SK-N-SH (cell line): Measurements from ENCODE around the gene TSC2. TPM values are rescaled to one million over a fixed set of nuclear protein-coding genes. Genes with fewer than 3 reads are reported as not detected.

Experiments used
- CTCF ChIA-PET: fragments of 300-600, 350-600 bp; formaldehyde crosslinking; extraction: SDS; loops from one replicate; lab custom pipeline; 2021; lab: Yijun Ruan, JAX
- POLR2A ChIA-PET: fragments of 350-600 bp; sonication (Branson Sonifier 250); formaldehyde crosslinking; extraction: SDS; loops from one replicate; lab custom pipeline; 2020; ENCODE audit warnings: antibody characterized with exemption, inconsistent platforms; lab: Yijun Ruan, JAX
- DNase-seq: peaks from one replicate; pipeline ENCODE4 v3.0.0; 2012
- H2AFZ ChIP-seq: fragments of 200-600 bp; sonication (generic); 2 replicates; pipeline ENCODE4 v1.8.1; 2016; ENCODE audit warnings: antibody characterized with exemption, mild to moderate bottlenecking, low read depth
- H3F3A ChIP-seq: fragments of 200-600 bp; sonication (generic); replicated peaks from 2 replicates; pipeline ENCODE3; 2016; ENCODE audit warnings: antibody characterized with exemption, mild to moderate bottlenecking; ENCODE audit not compliant: insufficient read depth
- H3K27ac ChIP-seq, 2 experiments: fragments of 200-500 bp in 1 of 2; fragments of 200-600 bp in 1 of 2; sonication (Bioruptor generic) in 1 of 2; sonication (generic), shearing (Covaris generic) in 1 of 2; 2 replicates each; pipeline versions ENCODE4 v1.5.1 to v1.6.1; 2014 to 2016; ENCODE audit warnings: low read depth in 2 of 2, inconsistent platforms in 1 of 2, low read length in 1 of 2, mild to moderate bottlenecking in 1 of 2, mixed read lengths in 1 of 2
- H3K27me3 ChIP-seq: fragments of 200-600 bp; sonication (generic), shearing (Covaris generic); 2 replicates; pipeline ENCODE4 v1.6.1; 2016; ENCODE audit warnings: mixed run types; ENCODE audit not compliant: insufficient read depth
- H3K36me3 ChIP-seq, 2 experiments: fragments of 200-500 bp in 1 of 2; fragments of 200-600 bp in 1 of 2; sonication (Bioruptor generic) in 1 of 2; sonication (generic) in 1 of 2; replicated peaks in 1 of 2; 2 replicates each; pipeline versions ENCODE3 to v1.5.1; 2014 to 2016; ENCODE audit warnings: low read length in 1 of 2, mild to moderate bottlenecking in 1 of 2; ENCODE audit not compliant: insufficient read depth in 2 of 2, control insufficient read depth in 1 of 2
- H3K4me1 ChIP-seq, 2 experiments: fragments of 200-500 bp in 1 of 2; fragments of 200-600 bp in 1 of 2; sonication (Bioruptor generic) in 1 of 2; sonication (generic), shearing (Covaris generic) in 1 of 2; 2 replicates each; pipeline versions ENCODE4 v1.5.1 to v1.6.1; 2014 to 2016; ENCODE audit warnings: low read depth in 1 of 2, low read length in 1 of 2, mixed run types in 1 of 2; ENCODE audit not compliant: insufficient read depth in 2 of 2, control insufficient read depth in 1 of 2
- H3K4me2 ChIP-seq: fragments of 200-600 bp; sonication (generic), shearing (Covaris generic); 2 replicates; pipeline ENCODE4 v1.6.1; 2017; ENCODE audit warnings: mixed run types
- H3K4me3 ChIP-seq, 2 experiments: fragments of 200-500 bp in 1 of 2; fragments of 200-600 bp in 1 of 2; sonication (Bioruptor generic) in 1 of 2; sonication (generic), shearing (Covaris generic) in 1 of 2; 2 replicates each; pipeline versions ENCODE4 v1.5.1 to v1.8.1; 2014 to 2016; ENCODE audit warnings: low read depth in 2 of 2, inconsistent platforms in 1 of 2, low read length in 1 of 2, mild to moderate bottlenecking in 1 of 2, mixed read lengths in 1 of 2, moderate library complexity in 1 of 2
- H3K79me2 ChIP-seq: fragments of 200-600 bp; sonication (generic); 2 replicates; pipeline ENCODE4 v1.8.1; 2017; ENCODE audit warnings: mild to moderate bottlenecking; ENCODE audit not compliant: insufficient read depth
- H3K9ac ChIP-seq: fragments of 200-600 bp; sonication (generic); 2 replicates; pipeline ENCODE4 v1.6.1; 2017; ENCODE audit warnings: mixed run types
- H3K9me2 ChIP-seq: fragments of 200-600 bp; sonication (generic); 2 replicates; pipeline ENCODE4 v1.6.1; 2017; ENCODE audit warnings: mixed run types
- H3K9me3 ChIP-seq: fragments of 200-600 bp; sonication (generic); 2 replicates; pipeline ENCODE4 v1.6.1; 2017; ENCODE audit warnings: mixed run types, mild to moderate bottlenecking, moderate library complexity
- H4K20me1 ChIP-seq: fragments of 200-600 bp; sonication (generic); 2 replicates; pipeline ENCODE4 v1.6.1; 2017; ENCODE audit warnings: mild to moderate bottlenecking, mixed run types; ENCODE audit not compliant: insufficient read depth
- ELF1 ChIP-seq: IDR thresholded peaks from 2 replicates; pipeline ENCODE4 v1.4.0; 2012
- EZH2phosphoT487 ChIP-seq: fragments of 200-600 bp; sonication (generic); IDR thresholded peaks from 2 replicates; pipeline ENCODE4 v1.6.1; 2017; ENCODE audit warnings: low read depth, mixed run types, mild to moderate bottlenecking, antibody characterized with exemption, moderate library complexity, borderline replicate concordance
- FOSL2 ChIP-seq: IDR thresholded peaks from 2 replicates; pipeline ENCODE4 v1.4.0; 2012; ENCODE audit warnings: low read depth, mild to moderate bottlenecking, moderate library complexity, borderline replicate concordance
- FOXM1 ChIP-seq: IDR thresholded peaks from 2 replicates; pipeline ENCODE4 v1.4.0; 2012; ENCODE audit warnings: low read depth, mild to moderate bottlenecking
- GABPA ChIP-seq: IDR thresholded peaks from 2 replicates; pipeline ENCODE4 v1.4.0; 2012; ENCODE audit warnings: low read depth, mild to moderate bottlenecking
- GATA2 ChIP-seq: sonication (generic); formaldehyde crosslinking; IDR thresholded peaks from 2 replicates; pipeline ENCODE4 v1.5.0; 2020; ENCODE audit warnings: mild to moderate bottlenecking, missing genetic modification reagents
- JUND ChIP-seq: IDR thresholded peaks from 2 replicates; pipeline ENCODE4 v1.4.0; 2012
- MEF2A ChIP-seq: IDR thresholded peaks from 2 replicates; pipeline ENCODE4 v1.4.0; 2012; ENCODE audit warnings: low read depth, borderline replicate concordance
- NFIC ChIP-seq: IDR thresholded peaks from 2 replicates; pipeline ENCODE4 v1.4.0; 2012; ENCODE audit warnings: borderline replicate concordance
- POLR2AphosphoS5 ChIP-seq: IDR thresholded peaks from 2 replicates; pipeline ENCODE4 v1.6.1; 2012; ENCODE audit warnings: low read depth, low read length
- RAD21 ChIP-seq: IDR thresholded peaks from 2 replicates; pipeline ENCODE4 v1.6.1; 2012; ENCODE audit warnings: mild to moderate bottlenecking, low read length
- RFX5 ChIP-seq: IDR thresholded peaks from 2 replicates; pipeline ENCODE4 v1.6.1; 2012; ENCODE audit warnings: mild to moderate bottlenecking, improper control_type of control experiment, low read length
- SIN3A ChIP-seq: IDR thresholded peaks from 2 replicates; pipeline ENCODE4 v1.6.1; 2012; ENCODE audit warnings: low read depth, mild to moderate bottlenecking, low read length, moderate library complexity, borderline replicate concordance
- TEAD4 ChIP-seq: IDR thresholded peaks from 2 replicates; pipeline ENCODE4 v1.4.0; 2012; ENCODE audit warnings: mild to moderate bottlenecking, borderline replicate concordance; ENCODE audit not compliant: insufficient read depth
- WGBS: methylation state at CpG from one replicate; pipeline ENCODE4 v1.1.6; 2017; ENCODE audit warnings: low lambda C conversion rate; 5-methylcytosine and 5-hydroxymethylcytosine counted together
- polyA plus RNA-seq, 3 experiments: library from polyadenylated mRNA; depleted of rRNA; stranded (reverse); fragments of >200 nt; gene quantifications; 2 replicates each; pipeline ENCODE4 v1.2.3, GENCODE V29; 2012
- TF ChIP-seq, protein P1 (sequence below): fragments of 150-350 bp; IDR thresholded peaks from 2 replicates; pipeline ENCODE4 v1.6.1; 2016; ENCODE audit warnings: mild to moderate bottlenecking, low read depth, low read length
- TF ChIP-seq, protein P2 (sequence below): fragments of 200-600 bp; sonication (generic); IDR thresholded peaks from 2 replicates; pipeline ENCODE4 v1.6.1; 2017; ENCODE audit warnings: antibody characterized with exemption, mild to moderate bottlenecking, moderate library complexity

TSC2 gene
- polyA plus RNA-seq, 1 of the 3 experiments (the other 2 are of a cell fraction): 96.1 TPM

DNA sequence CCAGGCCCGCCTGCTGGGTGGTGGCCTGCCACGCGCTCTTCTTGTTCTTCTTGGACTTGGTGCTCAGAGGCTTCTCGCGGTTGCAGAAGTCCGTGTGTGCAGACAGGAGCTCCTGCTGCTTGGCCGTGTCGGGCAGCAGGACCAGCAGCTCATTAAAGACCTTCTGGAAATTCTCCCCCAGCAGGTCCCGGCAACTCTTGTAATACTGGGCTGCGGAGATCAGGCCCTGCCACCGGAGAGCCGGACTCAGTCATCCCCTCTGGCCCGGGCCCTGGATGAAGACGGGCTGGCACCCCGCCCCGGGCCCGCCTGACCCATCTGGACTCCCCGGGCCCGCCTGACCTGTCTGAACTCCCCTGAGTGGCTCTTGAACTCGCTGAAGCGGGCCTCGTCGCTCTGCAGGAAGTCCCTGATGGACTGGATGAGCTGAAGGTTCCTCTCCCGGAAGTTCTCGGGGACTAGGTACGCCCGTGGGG is 49.4 kb upstream of the TSC2 start:
- no peak overlapping the region for H3K9ac ChIP-seq
- H3K4me1 ChIP-seq: peaks cover 0 to under 1% of the 10 kb centered on the region in 2 experiments; a peak in 1 of 4 replicates
- no peak overlapping the region for H3K27ac ChIP-seq
- TF ChIP-seq MEF2A (no peak), GABPA (no peak), RAD21 (no peak), GATA2 (no peak), FOXM1 (no peak), EZH2phosphoT487 (no peak), ELF1 (no peak), RFX5 (no peak), SIN3A (no peak), TEAD4 (no peak), JUND (no peak), POLR2AphosphoS5 (no peak), FOSL2 (no peak), NFIC (no peak)
- TF ChIP-seq, protein P1, sequence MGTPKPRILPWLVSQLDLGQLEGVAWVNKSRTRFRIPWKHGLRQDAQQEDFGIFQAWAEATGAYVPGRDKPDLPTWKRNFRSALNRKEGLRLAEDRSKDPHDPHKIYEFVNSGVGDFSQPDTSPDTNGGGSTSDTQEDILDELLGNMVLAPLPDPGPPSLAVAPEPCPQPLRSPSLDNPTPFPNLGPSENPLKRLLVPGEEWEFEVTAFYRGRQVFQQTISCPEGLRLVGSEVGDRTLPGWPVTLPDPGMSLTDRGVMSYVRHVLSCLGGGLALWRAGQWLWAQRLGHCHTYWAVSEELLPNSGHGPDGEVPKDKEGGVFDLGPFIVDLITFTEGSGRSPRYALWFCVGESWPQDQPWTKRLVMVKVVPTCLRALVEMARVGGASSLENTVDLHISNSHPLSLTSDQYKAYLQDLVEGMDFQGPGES: no peak
- TF ChIP-seq, protein P2, sequence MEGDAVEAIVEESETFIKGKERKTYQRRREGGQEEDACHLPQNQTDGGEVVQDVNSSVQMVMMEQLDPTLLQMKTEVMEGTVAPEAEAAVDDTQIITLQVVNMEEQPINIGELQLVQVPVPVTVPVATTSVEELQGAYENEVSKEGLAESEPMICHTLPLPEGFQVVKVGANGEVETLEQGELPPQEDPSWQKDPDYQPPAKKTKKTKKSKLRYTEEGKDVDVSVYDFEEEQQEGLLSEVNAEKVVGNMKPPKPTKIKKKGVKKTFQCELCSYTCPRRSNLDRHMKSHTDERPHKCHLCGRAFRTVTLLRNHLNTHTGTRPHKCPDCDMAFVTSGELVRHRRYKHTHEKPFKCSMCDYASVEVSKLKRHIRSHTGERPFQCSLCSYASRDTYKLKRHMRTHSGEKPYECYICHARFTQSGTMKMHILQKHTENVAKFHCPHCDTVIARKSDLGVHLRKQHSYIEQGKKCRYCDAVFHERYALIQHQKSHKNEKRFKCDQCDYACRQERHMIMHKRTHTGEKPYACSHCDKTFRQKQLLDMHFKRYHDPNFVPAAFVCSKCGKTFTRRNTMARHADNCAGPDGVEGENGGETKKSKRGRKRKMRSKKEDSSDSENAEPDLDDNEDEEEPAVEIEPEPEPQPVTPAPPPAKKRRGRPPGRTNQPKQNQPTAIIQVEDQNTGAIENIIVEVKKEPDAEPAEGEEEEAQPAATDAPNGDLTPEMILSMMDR: no peak
- TF ChIP-seq, all 33 proteins: peak for 0
- peaks cover 18% of the 10 kb centered on the region for H3F3A ChIP-seq
- ChIA-PET POLR2A (interaction anchor here (0.6 to 1.2 kb wide), 2 partner anchors 10 to 130 kb away, joined by 3 to 4 read pairs; no protein-coding TSS in a partner anchor), CTCF (interaction anchor here (1.5 to 3.8 kb wide), 2 partner anchors 9 to 142 kb away, joined by 4 to 11 read pairs; partner anchors contain the start of gene SYNGR3)
- 83% methylated on average over 5 of the region's 27 CpGs for WGBS
- peaks cover 8 to 56% of the 10 kb centered on the region in 2 experiments for H3K36me3 ChIP-seq
- no peak overlapping the region for H2AFZ ChIP-seq
- H3K4me2 ChIP-seq: no peak overlapping the region
- H3K4me3 ChIP-seq: no peak overlapping the region
- H3K27me3 ChIP-seq: no peaks in the 10 kb centered on the region
- H4K20me1 ChIP-seq: peaks cover 15% of the 10 kb centered on the region
- H3K9me3 ChIP-seq: no peaks in the 10 kb centered on the region
- no peaks in the 10 kb centered on the region for H3K9me2 ChIP-seq
- DNase-seq: no peak
- peaks cover 16% of the 10 kb centered on the region; the same call in 1 of the 2 replicates for H3K79me2 ChIP-seq
